Hepatocyte (in vitro differentiated cells): ENCODE results near the gene TRAPPC12. TPM values are rescaled to one million over a fixed set of nuclear protein-coding genes. Genes with fewer than 3 reads are reported as not detected.
A peak's percentile ranks its signal among the peaks of the same experiment; 100 is the strongest.

Source experiments
- DNase-seq: peaks from one replicate; pipeline ENCODE4 v3.0.0-alpha.2; 2016; ENCODE audit warnings: low spot score
- H2AFZ ChIP-seq: fragments of 200-600 bp; sonication (generic); 2 replicates; pipeline ENCODE4 v1.6.0; 2016; ENCODE audit warnings: antibody characterized with exemption, mild to moderate bottlenecking
- H3K27ac ChIP-seq: fragments of 200-600 bp; sonication (generic); 2 replicates; pipeline ENCODE4 v1.5.1; 2016; ENCODE audit warnings: mild to moderate bottlenecking
- H3K27me3 ChIP-seq: fragments of 200-600 bp; sonication (generic); 2 replicates; pipeline ENCODE4 v1.6.1; 2016
- H3K36me3 ChIP-seq: fragments of 200-600 bp; sonication (generic); replicated peaks from 2 replicates; pipeline ENCODE4 v1.5.1; 2016; ENCODE audit warnings: low read depth; ENCODE audit not compliant: insufficient read depth
- H3K4me1 ChIP-seq: fragments of 200-600 bp; sonication (generic); 2 replicates; pipeline ENCODE4 v1.5.1; 2016; ENCODE audit warnings: mild to moderate bottlenecking, moderate library complexity; ENCODE audit not compliant: insufficient read depth
- H3K4me2 ChIP-seq: fragments of 200-600 bp; sonication (generic); 2 replicates; pipeline ENCODE4 v1.6.0; 2016
- H3K4me3 ChIP-seq: fragments of 200-600 bp; sonication (generic); 2 replicates; pipeline ENCODE4 v1.5.1; 2016; ENCODE audit warnings: mild to moderate bottlenecking
- H3K79me2 ChIP-seq: fragments of 200-600 bp; sonication (generic); 2 replicates; pipeline ENCODE4 v1.6.0; 2017; ENCODE audit warnings: mild to moderate bottlenecking
- H3K9me2 ChIP-seq: fragments of 200-600 bp; sonication (generic); replicated peaks from 2 replicates; pipeline ENCODE4 v1.6.0; 2017; ENCODE audit warnings: mild to moderate bottlenecking; ENCODE audit not compliant: insufficient read depth
- H3K9me3 ChIP-seq: fragments of 200-600 bp; sonication (generic); 2 replicates; pipeline ENCODE4 v1.5.1; 2016; ENCODE audit warnings: low read depth, mild to moderate bottlenecking
- H4K20me1 ChIP-seq: fragments of 200-600 bp; sonication (generic); 2 replicates; pipeline ENCODE4 v1.6.0; 2016; ENCODE audit warnings: mild to moderate bottlenecking; ENCODE audit not compliant: insufficient read depth, poor library complexity, severe bottlenecking
- CTCF ChIP-seq: fragments of 200-600 bp; sonication (generic); IDR thresholded peaks from 2 replicates; pipeline ENCODE4 v1.5.1; 2016; ENCODE audit warnings: antibody characterized with exemption, mild to moderate bottlenecking; ENCODE audit not compliant: poor library complexity
- EZH2 ChIP-seq: fragments of 200-600 bp; sonication (generic); IDR thresholded peaks from 2 replicates; pipeline ENCODE4 v1.6.1; 2016; ENCODE audit warnings: antibody characterized with exemption, mild to moderate bottlenecking, borderline replicate concordance
- EZH2phosphoT487 ChIP-seq: fragments of 200-600 bp; sonication (generic); IDR thresholded peaks from one replicate; pipeline ENCODE4 v1.6.1; 2018; ENCODE audit warnings: antibody characterized with exemption, mild to moderate bottlenecking, low read depth, moderate library complexity; ENCODE audit not compliant: unreplicated experiment, severe bottlenecking
- WGBS: methylation state at CpG from one replicate; pipeline ENCODE4 v1.1.6; 2016; ENCODE audit warnings: low lambda C conversion rate; ENCODE audit errors: missing lambda C conversion rate; 5-methylcytosine and 5-hydroxymethylcytosine counted together
- polyA plus RNA-seq: library from polyadenylated mRNA; unstranded; fragments of >200 nt; fragmentation: Nextera tagmentation; extraction: Ambion mirVana; gene quantifications from 2 replicates; pipeline ENCODE4 v1.2.1, GENCODE V29; 2016
- total RNA-seq: library from RNA; depleted of rRNA; stranded (reverse); fragments of >200 nt; gene quantifications from 2 replicates; pipeline ENCODE4 v1.2.3, GENCODE V29; 2014

Gene TRAPPC12
- total and polyA plus RNA-seq, 2 experiments from 2014 or later: 49.3 to 61.2 TPM

GRCh38 chr2:3480352-3481010, 101.0 kb downstream of the TRAPPC12 start:
- H3K9me3 ChIP-seq: no peaks in the 10 kb centered on the region
- no peaks in the 10 kb centered on the region for H3K9me2 ChIP-seq
- H3K27ac ChIP-seq: peak overlapping the region; percentile 23
- TF ChIP-seq EZH2phosphoT487: no peak
- TF ChIP-seq CTCF: no peak
- no peaks in the 10 kb centered on the region for H3K27me3 ChIP-seq
- no peaks in the 10 kb centered on the region for H3K79me2 ChIP-seq
- H2AFZ ChIP-seq: no peak overlapping the region
- WGBS: 39% methylated on average over 7 of the region's 7 CpGs
- no peak overlapping the region for H3K4me3 ChIP-seq
- DNase-seq: peak; percentile 82
- no peaks in the 10 kb centered on the region for H3K4me1 ChIP-seq
- H3K4me2 ChIP-seq: peak overlapping the region; percentile 28
- no peaks in the 10 kb centered on the region for H4K20me1 ChIP-seq
- no peaks in the 10 kb centered on the region for H3K36me3 ChIP-seq

GRCh38 chr2:3481011-3481400, 101.5 kb downstream of the TRAPPC12 start:
- 93% methylated on average over 5 of the region's 5 CpGs for WGBS
- Histone ChIP-seq H3K4me3 (no peak overlapping the region), H3K4me2 (no peak overlapping the region), H3K4me1 (no peaks in the 10 kb centered on the region), H4K20me1 (no peaks in the 10 kb centered on the region), H2AFZ (no peak overlapping the region), H3K9me2 (no peaks in the 10 kb centered on the region), H3K27ac (no peak overlapping the region), H3K79me2 (no peaks in the 10 kb centered on the region), H3K9me3 (no peaks in the 10 kb centered on the region), H3K36me3 (no peaks in the 10 kb centered on the region), H3K27me3 (no peaks in the 10 kb centered on the region)
- no peak for TF ChIP-seq EZH2
- no peak for TF ChIP-seq EZH2phosphoT487
- TF ChIP-seq CTCF: no peak
- DNase-seq: no peak

- 98% methylated on average over 20 of the region's 20 CpGs for WGBS
- Histone ChIP-seq H3K4me3 (no peak overlapping the region), H3K27ac (no peak overlapping the region), H3K4me1 (no peaks in the 10 kb centered on the region), H3K79me2 (no peaks in the 10 kb centered on the region), H3K36me3 (no peaks in the 10 kb centered on the region), H3K4me2 (no peak overlapping the region), H2AFZ (no peak overlapping the region), H4K20me1 (no peaks in the 10 kb centered on the region), H3K9me3 (no peaks in the 10 kb centered on the region), H3K27me3 (no peaks in the 10 kb centered on the region), H3K9me2 (no peaks in the 10 kb centered on the region)
- no peak for DNase-seq
- TF ChIP-seq EZH2phosphoT487 (no peak), CTCF (no peak), EZH2 (no peak)
Measured at GRCh38 chr2:3481736-3482362, 102.4 kb downstream of the TRAPPC12 start.
